GM13977 (cell line): ENCODE data around the gene MEX3C.

Source experiments
- DNase-seq: peaks from one replicate; pipeline ENCODE4 v3.0.0; 2012; ENCODE audit warnings: low spot score
- in situ Hi-C: fragments of 300-500 bp; cut with MboI; formaldehyde crosslinking; loops from one replicate; pipeline ENCODE4 v1.12.0; 2022; ENCODE audit warnings: low sequenced_read_pairs, low pct_unique_long_range_greater_than_20kb, mixed read lengths, inconsistent platforms; ENCODE audit not compliant: unreplicated experiment
- TF ChIP-seq, protein P1 (sequence below): IDR thresholded peaks from 2 replicates; pipeline ENCODE4 v1.5.1; 2012; ENCODE audit warnings: mild to moderate bottlenecking, control low read depth; ENCODE audit not compliant: insufficient read depth; ENCODE audit errors: extremely low read depth, missing control alignments

MEX3C gene

DNA sequence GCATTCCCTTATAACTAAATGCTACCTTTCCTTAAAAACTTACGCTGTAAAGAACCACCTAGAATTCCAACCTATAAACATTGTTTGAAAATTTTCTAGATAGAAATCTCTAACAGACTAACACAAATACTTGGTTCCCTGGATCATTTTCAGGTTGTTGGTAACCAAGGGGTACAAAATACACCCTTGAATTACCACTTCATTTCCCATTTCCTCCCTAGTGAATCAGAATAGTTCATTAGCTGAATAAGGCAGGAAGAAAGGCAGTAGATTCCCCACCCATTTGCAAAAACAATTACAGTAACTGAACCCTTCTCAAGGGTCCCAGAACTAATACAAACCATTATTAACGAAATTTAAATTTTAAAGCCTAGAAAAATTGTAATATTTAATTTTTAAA, 5.5 kb downstream of the MEX3C start:
- in situ Hi-C loops = loop anchor here (25.0 kb wide), 1 partner anchor 105 kb away; no protein-coding TSS in a partner anchor

DNA sequence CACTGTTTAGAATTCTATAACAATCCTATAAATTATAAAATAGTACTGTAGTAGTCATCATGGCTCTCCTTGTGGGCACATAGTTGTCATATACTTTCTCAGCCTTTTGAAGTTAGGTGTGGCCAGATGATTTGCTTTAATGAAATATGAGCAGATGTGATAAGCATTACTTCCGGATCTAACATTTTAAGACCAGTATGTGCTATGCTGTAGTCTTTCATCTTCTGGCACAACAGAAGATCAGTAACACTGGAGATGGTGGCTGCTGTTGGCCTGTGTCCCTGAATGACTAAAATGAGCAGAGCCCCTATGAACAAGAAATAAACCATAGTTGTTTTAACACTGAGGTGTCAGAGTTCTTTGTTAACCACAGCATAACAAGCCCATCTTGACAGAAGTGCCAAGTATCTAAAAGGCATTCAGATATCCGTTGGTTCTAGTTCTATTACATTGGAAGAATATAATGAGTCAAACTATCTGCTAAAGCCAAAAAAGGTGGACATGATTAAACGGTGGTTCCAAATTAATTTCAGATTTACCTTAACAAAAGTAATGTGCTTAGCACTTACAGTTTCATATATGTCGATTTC, 6.3 kb downstream of the MEX3C start:
- no peak for DNase-seq
- TF ChIP-seq, protein P1, sequence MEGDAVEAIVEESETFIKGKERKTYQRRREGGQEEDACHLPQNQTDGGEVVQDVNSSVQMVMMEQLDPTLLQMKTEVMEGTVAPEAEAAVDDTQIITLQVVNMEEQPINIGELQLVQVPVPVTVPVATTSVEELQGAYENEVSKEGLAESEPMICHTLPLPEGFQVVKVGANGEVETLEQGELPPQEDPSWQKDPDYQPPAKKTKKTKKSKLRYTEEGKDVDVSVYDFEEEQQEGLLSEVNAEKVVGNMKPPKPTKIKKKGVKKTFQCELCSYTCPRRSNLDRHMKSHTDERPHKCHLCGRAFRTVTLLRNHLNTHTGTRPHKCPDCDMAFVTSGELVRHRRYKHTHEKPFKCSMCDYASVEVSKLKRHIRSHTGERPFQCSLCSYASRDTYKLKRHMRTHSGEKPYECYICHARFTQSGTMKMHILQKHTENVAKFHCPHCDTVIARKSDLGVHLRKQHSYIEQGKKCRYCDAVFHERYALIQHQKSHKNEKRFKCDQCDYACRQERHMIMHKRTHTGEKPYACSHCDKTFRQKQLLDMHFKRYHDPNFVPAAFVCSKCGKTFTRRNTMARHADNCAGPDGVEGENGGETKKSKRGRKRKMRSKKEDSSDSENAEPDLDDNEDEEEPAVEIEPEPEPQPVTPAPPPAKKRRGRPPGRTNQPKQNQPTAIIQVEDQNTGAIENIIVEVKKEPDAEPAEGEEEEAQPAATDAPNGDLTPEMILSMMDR = no peak
- in situ Hi-C loops = loop anchor here (25.0 kb wide), 1 partner anchor 104 kb away; no protein-coding TSS in a partner anchor

More for the DNA sequence above, 5.5 kb downstream of the MEX3C start:
- TF ChIP-seq, protein P1 = no peak
- no peak for DNase-seq

DNA sequence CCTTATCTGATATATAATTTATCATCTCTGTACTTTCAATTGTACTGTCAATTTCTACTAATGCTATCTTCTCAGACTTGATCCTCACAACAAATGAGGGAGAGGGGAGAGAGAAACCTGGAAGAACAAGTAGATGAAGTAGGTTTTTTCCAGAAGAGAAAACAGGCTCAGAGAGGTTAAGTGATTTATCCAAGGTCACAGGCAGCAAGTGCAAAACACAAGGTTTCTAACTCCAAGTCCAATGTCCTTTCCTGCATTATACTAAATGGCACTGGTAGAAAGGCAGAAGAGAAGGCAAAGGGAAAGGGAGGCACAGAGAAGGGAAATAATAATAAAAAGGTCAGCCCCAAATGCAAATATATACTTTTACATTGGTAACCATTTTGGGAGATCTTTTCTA, 7.5 kb downstream of the MEX3C start:
- in situ Hi-C loops = loop anchor here (25.0 kb wide), 1 partner anchor 103 kb away; no protein-coding TSS in a partner anchor
- no peak for DNase-seq

DNA sequence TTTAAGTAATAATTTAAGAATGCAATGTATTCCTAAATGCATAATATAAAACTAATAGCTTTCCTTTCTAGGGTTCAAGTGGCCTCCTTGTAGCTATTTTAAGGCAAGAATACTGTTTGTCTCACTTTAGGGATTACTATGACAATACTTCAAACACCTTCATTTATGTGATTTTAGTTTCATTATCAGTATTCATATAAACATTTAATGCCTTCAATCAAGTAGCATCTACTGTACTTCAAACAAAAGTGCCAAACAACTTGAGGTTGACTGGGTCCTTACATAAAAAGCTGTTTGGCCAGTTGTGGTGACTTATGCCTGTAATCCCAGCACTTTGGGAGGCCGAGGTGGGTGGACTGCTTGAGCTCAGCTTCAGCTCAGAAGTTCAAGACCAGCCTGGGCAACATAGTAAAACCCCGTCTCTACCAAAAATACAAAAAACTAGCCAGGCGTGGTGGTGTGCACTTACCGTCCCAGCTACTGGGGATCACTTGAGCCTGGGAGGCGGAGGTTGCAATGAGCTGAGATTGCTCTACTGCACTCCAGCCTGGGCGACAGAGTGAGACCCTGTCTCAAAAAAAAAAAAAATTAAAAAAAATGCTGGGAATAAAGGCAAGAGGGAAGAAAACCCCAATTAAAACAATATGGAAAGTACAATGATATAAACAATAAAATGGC, 9.3 kb downstream of the MEX3C start:
- TF ChIP-seq, protein P1 = no peak
- in situ Hi-C loops = loop anchor here (25.0 kb wide), 1 partner anchor 101 kb away; no protein-coding TSS in a partner anchor
- no peak for DNase-seq

More for the DNA sequence above, 7.5 kb downstream of the MEX3C start:
- TF ChIP-seq, protein P1 = no peak

DNA sequence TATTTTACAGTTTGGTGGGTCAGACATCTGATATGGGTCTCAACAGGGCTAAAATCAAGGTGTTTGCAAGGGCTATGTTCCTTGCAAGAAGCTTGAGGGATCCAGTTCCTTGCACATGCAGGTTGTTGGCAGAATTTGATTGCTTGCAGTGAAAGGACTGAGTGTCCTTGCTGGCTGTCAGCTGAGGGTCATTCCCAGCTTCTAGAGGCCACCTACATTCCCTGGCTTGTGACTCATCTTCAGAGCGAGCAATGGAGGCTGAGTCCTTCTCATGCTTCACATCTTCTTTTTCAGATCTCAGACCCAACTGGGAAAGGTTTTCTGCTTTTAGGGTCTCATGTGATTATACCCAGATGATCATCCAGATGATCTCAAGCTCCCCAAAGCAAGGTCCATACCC, 12.4 kb downstream of the MEX3C start:
- DNase-seq = no peak
- in situ Hi-C loops = loop anchor here (25.0 kb wide), 1 partner anchor 98 kb away; no protein-coding TSS in a partner anchor
- TF ChIP-seq, protein P1 = no peak

DNA sequence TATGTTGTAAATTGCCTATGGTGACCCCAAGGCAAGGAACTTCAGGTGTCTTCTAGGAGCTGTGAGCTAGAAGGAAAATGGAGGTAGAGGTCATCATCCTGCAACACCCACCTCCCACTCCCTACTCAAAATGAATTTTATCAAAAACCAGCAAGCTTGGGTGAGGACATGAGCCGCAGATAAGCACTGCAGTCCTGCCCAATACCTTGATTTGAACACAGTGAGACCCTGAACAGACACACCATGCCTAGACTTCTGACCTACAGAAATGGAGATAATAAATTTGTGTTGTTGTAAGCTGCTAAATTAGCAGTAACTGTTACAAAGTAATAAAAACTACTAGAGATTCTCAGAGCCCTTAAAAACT, 13.4 kb downstream of the MEX3C start:
- in situ Hi-C loops = loop anchor here (25.0 kb wide), 1 partner anchor 97 kb away; no protein-coding TSS in a partner anchor
- TF ChIP-seq, protein P1 = no peak

More for the DNA sequence above, 13.4 kb downstream of the MEX3C start:
- DNase-seq = no peak
